Dedifferentiated amniotic fluid mesenchymal stem cell (primary cell): Measurements from ENCODE around the gene BLTP3A.
"Not testable (repeated sequence)": the region's sequence is repeated elsewhere in the genome, so short reads cannot be mapped to it uniquely, and the experiment has no call there.

Experiments used
- DNase-seq: peaks from one replicate; pipeline ENCODE4 v3.0.0-alpha.2; 2016; ENCODE audit errors: extremely low spot score

Gene BLTP3A

DNA sequence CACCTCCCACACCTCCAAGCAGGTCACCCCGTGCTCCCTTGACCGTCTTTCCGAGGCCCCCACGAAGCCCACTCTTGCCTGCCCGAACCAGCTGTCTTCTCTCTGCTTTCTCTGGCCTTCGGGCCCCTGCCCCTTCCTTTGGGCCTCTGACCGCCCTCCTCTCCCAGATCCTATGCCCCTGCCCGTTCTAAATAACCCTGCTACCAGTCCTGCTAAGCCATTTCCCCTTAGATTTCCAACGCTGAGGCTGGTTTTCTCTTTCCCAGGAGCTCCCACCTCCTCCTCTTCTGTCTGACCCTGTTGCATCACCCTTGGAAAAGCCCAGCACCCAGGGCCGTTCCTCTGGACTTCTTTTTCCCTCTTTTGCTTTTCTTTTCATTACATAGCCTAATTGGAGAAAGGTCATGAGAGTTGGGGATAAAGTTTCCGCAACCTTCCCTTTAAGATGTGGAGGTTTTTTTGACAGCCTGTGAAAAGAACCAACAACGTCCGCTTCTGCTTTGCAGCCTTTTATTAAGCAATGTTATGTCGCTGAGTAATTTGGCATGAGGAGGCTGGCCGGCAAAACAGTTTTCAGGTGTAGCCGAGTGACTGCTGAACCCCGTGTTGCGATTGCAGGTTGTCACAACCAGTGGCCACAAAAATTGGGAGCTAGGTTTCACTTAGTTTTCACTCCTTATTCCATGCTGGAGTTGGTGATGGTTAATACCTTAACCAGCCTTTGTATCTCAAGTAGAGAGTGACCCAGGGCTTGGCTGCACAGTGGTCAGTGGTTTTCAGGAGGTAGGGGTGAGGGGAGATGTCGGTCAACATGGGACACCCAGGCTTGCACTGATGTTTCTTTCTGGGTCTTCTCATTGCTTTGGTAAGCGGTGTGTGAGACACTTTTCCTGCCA lies 970 bp downstream of the BLTP3A start:
- peak; percentile 27 for DNase-seq

DNA sequence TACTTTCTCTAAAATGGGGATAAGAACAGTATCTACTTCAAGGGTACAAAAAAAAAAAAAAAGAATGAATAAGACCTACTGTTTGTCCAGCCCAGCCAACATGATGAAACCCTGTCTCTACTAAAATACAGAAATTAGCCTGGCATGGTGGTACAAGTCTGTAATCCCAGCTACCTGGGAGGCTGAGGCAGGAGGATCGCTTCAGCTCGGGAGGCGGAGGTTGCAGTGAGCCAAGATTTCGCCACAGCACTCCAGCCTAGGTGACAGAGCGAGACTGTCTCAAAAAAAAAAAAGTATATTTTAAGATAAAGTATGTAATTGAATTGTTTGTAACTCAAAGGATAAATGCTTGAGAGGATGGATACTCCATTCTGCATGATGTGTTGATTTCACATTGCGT lies 2.0 kb downstream of the BLTP3A start:
- DNase-seq, result no peak

DNA sequence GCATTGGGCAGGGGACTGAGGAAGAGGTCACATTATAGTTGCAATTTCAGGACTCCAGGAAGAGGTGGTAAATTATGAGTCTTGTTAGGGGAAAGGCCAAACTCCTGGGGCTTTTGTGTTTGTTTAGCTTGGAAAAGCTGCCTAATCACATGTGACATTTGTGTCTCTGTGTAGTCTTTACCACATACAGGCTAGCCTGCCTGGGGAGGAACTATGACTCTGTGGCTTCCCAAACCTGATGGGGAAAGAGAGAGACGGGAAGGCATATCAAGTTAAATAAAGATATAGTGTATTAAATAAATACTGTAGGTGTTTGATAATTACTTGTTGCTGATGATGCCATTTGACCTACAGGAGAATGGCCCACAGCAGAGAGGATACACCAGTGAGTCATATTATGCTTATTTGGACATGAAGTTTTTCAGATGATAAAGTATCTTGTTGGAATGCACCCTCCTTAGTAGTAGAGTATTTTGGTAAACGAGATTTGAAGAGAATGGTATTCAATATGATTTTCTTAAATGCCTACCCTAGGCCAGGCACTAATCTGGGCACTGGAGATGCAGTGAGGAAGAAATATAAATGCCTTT lies 4.0 kb downstream of the BLTP3A start:
- DNase-seq, result no peak

DNA sequence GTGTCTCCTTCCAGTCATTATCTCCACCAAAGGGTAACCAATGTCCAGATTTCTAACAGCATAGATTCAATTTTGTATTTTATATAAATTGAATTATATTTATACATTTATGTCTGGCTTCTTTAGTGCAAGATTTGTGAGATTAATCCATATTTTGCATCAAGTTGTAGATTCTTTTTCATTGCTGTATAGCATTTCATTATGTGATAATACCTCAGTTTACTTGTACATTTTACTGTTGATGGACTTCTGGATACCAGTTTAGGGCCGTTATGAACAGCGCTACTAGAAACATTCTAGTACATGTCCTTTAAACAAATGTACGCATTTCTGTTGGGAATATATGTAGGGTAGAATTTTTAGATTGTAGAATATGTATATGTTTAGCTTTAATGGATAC lies 6.2 kb downstream of the BLTP3A start:
- no peak for DNase-seq

DNA sequence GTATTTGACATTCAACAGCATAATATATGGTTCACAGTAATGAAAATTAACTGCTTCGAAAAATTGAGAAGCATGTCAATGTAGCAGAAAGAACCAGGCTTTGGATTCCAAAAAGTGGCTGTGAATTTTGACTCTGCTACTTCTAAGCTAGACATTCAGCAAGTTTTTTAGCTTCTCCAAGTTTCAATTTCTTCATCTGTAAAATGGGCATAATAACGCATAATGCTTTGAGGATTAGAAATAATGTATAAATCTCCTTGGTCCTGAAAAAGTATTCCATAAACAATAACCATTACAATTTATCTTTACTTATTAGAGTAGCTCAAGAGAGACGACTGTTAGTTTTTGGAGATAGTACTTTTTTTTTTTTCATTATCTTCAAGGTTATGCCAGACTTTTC lies 7.7 kb downstream of the BLTP3A start:
- DNase-seq, result no peak

DNA sequence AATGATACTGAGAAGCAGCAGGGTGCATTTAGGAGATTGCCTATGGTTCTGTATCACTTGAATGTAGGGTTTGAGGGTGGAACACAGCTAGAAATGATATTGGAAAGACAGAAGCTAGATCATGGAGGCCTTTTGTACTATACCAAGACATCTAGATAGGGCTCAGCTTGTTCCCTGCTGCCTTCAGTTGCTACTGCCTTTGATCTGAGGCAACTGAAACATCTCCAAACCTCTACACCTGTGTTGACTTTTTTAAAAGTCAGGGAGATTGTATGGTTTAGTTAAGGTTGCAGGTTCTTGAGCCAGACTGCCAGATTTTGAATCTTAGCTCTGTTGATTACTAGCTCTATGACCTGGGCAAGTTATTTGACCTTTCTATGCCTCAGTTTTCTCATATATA lies 12.7 kb downstream of the BLTP3A start:
- no peak for DNase-seq

DNA sequence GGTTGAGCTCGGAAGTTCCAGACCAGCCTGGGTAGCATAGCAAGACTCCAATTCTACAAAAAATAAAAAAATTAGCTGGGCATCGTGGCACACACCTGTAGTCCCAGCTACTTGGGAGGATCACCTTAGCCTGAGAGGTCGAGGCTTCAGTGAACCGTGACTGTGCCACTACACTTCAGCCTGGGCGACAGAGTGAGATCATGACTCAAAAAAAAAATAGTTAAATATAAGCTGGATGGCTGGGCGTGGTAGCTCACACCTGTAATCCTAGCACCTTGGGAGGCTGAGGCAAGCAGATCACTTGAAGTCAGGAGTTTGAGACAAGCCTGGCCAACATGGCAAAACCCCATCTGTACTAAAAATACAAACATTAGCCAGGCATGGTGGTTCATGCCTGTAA lies 13.2 kb downstream of the BLTP3A start:
- not testable (repeated sequence) for DNase-seq

DNA sequence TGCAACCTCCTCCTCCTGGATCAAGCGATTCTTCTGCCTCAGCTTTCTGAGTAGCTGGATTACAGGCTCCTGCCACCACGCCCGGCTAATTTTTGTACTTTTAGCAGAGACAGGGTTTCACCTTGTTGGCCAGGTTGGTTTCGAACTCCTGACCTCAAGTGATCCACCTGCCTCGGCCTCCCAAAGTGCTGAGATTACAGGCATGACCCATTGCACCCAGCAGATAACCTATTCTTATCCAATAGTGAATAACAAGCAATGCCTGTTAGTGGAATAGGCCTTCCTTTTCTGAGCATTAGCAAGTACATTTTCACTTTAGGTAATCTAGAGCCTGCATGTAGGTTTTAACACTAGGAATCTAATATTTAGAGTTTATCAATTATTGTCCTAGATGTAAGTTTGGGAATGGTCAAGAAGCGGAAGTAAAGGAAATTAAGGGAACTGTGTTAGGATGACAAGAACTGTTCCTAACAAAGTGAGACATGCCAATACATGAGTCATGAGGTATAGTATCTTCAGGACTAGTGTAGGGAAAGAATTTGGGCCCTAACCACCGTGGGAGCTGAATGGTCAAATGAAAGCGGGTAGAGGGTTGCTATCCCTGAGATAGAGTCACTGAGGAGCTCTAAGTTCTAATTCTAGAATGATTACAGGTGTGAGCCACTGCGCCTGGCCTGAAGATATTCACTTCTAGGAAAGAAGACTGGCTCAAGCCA lies 15.0 kb downstream of the BLTP3A start:
- no peak for DNase-seq

DNA sequence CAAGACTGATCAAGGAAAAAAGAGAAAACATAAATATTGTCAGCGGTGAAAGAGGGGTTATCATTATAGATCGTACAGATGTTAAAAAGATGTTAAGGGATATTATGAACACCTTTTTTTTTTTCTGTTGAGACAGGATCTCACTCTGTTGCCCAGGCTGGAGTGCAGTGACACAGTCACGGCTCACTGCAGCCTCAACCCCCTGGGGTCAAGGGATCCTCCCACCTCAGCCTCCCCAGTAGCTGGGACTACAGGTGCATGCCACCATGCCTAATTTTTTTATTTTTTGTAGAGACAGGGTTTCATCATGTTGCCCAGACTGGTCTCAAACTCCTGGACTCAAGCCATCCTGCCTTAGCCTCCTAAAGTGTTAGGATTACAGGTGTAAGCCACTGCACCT lies 16.6 kb downstream of the BLTP3A start:
- DNase-seq, result not testable (repeated sequence)

DNA sequence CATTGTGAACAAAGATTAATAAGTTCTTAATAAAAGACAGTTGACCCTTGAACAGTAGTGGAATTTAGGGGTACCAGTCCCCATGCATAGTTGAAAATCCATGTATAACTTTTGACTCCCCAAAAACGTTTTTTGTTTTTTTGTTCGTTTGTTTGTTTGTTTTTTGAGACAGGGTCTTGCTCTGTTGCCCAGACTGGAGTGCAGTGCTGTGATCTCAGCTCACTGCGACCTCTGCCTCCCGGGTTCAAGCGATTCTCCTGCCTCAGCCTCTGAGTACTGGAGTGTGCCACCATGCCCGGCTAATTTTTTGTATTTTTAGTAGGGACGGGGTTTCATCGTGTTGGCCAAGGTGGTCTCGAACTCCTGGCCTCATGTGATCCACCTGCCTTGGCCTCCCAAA lies 17.5 kb downstream of the BLTP3A start:
- not testable (repeated sequence) for DNase-seq

DNA sequence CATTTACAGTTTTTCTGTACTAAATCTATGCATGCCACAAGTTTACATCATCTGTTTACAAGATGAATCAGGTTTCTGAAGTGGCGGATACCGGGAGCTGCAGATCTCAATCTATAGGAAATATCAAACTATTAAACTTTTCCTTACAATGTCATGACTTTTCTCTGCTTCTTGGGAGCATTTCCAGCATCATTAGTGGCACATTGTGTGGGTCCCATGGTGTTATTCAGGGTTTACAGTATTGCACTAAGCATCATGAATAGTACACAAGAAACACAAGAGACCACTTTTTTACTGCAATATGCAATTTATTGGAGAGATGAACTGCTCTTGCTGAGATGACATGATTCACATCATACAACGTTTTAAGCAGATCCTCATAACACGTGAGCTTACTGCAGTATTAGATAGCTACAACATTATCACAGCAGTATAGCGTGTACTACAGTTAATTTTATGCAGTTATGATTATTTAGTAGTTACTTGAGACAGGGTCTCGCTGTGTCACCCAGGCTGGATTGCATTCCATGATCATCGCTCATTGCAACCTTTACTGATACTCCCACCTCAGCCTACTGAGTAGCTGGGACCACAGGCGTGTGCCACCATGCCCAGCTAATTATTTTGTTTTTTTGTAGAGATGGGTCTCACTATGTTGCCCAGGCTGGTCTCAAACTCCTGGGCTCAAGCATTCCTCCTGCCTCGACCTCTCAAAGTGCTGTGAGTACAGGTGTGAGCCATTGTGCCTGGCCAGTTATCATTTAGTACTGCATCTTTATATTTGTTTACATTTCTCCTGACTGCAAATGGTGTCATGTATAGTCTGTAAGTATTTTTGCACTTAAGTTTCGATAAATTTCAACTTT lies 18.4 kb downstream of the BLTP3A start:
- peak; percentile 24 for DNase-seq

DNA sequence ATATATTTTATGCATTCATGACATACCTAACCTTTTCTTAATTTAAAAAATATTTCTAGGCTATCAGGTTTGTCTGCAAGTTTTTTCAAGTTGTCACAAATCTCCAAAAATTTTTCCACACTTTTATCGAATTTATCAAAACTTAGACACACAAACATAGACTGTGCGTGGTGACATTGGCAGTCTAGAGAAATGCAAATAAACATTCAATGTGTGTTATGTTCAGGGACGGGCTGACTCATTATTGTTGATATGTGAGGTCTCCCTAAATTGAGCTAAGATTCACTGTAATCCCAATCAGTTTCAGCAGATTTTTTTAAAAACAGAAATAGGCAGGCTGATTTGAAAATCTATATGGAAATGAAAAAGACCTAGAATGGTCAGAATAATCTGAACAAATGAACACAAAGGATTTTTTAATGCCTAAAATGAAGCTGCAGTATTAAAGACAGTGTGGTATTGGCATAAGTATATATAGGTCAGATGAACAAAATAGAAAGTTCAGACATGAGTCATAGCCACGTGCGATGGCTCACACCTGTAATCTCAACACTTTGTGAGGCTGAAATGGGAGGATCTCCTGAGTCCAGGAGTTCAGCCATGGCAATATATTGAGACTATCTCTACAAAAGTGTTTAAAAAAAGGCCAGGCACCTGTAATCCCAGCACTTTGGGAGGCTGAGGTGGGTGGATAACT lies 19.2 kb downstream of the BLTP3A start:
- DNase-seq, result no peak

DNA sequence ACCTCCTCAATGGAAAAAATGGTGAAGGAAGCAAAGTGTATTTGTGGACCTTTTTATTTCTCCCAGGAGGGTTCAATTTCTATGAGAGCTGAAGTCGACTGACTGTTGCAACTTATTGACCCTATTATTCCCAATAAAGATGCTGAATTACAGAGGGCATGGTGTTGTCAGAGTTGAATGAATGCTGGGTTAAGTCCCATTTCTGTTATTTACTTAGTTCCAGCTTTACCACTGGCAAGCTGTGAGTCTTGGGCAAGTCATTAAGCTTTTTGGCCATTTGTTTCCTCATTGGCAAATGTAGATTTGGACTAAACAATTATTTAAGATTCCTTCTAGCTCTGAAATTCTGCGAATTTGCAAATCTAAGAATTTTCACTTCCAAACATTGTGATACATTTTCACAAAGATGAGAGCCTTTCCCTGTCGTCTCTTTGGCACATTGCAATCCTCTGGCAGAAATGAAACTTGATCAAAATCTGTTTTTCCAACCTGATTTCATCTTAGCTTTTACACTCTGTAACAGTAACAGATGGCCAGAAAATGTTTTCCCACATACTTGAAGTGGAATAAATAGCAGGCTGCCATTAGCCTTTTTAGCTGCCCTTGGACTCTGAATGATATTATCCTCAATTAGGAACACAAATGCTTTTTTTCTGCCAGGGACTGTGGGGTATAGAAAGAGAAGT lies 21.3 kb downstream of the BLTP3A start:
- DNase-seq, result no peak

DNA sequence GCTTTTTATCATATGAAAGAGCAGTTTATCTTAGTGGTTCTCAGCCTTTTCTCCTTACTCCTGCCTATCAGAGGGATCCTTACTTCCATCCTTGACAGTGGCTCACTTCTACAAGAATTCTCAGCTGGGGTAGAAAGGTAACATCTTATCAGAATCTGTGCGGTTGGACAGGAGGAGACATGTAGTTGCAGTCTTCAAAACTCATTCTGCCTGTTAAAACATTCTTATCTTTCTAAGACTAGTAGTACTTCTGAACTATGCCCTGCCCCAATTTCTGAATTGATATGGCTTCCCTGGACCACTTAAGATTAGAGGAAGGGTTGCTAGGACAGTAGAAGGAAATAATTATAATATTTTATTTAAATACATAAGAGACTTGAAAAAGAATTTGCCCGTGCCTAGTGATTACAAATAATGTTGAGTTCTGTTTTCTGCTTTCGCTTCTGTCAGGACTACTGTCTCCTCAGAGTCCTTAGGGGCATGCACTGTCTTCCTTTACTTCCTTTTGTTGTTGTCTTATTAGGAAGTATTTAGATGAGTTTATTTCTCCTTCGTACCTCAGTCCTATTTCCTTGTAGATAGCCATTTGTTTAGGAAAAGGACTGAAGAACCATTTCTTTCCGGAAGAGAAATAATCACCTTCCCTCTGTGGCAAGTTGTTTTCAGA lies 24.9 kb downstream of the BLTP3A start:
- no peak for DNase-seq

DNA sequence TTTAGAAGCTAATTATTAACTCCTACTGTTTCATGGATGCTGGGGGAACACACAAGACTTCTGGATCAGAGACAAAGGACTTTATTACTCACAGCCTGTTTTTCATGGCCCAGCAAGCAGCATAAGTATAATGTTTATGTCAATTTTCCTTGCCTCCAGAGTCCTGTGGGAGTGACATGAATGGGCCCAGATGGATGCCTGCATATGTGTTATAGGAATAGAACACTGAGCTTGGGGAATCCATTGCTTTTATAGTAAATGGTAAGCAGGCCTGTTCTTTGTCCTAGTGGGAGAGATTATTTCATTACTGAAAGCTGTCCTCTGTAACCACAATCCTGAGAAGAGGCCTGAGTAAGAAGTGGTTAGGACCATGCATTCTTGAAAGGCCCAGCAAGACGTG lies 25.6 kb downstream of the BLTP3A start:
- DNase-seq, result no peak

DNA sequence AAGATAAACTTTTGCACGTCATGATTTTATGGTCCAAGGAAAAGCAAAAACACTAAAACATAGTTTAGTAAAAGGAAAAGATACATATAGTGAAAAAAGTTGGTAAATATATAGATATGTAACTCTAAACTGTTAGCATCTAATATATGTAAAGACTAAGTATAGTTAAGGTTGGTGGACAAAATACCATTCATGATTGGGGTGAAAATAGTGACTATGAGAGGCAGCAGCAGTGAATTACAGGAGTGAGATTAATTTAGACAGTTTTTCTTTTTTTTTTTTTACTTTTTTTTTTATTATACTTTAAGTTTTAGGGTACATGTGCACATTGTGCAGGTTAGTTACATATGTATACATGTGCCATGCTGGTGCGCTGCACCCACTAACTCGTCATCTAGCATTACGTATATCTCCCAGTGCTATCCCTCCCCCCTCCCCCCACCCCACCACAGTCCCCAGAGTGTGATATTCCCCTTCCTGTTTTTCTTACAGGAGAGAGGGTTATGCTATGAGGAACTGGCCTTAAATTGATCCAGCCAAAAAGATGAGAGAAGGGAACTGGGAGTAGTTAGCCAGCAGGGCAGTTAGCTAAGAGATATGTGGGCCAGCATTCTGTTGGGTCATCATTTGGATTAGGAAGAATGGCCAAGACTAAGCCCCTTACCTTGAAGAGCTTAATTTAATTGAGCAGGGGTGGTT lies 27.1 kb downstream of the BLTP3A start:
- DNase-seq, result not testable (repeated sequence)

DNA sequence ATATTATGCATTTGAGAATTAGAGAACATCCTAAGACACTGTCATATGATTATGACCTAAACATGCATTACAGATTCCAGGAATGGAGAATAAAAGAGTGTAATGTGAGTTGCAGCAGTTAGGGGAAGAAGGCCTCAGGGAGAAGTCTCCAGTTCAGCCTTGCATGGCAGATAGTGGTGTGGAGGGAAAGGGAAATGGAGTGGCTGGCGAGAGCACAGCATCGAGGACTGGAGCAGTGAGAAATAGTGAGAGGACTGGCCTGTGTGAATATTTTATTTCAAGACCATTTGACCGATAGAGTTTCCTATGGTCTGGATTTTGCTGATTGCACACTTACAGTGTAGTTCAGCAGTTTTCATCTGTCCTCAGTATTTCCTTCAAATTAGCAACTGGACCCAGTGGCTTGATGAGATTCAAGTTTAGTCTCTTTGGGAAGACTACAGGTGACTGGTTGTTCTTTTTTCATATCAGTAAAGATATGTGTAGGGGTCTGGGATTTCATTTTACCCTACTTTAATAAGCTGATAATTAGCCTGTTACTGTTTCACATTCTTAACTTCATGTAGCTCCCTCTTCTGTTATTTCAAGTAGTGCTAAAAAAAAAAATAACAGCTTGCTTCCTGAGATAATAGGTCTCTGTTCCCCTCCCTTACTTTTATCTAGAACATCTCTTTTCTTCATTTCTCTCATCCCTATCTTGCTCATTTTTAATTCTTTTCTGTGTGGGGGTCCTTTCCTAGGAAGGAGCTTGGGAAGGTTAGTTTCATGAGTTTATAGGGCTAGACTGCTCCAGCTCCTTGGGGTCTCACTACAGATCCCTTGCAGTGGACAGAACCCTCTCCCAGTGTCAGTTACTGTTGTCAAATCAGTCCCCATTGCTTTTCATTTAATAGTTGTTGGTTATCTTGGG lies 27.9 kb downstream of the BLTP3A start:
- DNase-seq, result no peak

DNA sequence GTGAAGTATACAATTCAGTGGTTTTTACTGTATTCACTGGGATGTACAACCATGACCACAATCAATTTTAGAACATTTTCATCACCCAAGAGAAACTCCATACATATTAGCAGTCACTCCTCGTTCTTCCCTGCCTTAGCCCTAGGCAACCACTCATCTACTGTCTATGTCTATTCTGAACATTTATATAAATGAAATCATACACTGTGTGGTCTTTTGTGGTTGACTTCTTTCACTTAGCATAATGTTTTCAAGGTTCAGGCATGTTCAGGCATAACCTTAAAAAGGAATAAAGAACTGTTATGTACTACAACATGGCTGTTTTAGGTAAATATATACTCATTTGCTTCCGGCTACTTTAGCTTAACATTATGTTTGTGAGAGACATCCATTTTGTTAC lies 37.3 kb downstream of the BLTP3A start:
- no peak for DNase-seq
